GM19455 (cell line): ENCODE data around the gene FAM170A.

Experiments used
- ATAC-seq: cut with Tn5 transposase; IDR thresholded peaks from one replicate; pipeline ENCODE4 v1.9.1; 2021; ENCODE audit not compliant: unreplicated experiment

The FAM170A gene, protein sequence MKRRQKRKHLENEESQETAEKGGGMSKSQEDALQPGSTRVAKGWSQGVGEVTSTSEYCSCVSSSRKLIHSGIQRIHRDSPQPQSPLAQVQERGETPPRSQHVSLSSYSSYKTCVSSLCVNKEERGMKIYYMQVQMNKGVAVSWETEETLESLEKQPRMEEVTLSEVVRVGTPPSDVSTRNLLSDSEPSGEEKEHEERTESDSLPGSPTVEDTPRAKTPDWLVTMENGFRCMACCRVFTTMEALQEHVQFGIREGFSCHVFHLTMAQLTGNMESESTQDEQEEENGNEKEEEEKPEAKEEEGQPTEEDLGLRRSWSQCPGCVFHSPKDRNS

DNA sequence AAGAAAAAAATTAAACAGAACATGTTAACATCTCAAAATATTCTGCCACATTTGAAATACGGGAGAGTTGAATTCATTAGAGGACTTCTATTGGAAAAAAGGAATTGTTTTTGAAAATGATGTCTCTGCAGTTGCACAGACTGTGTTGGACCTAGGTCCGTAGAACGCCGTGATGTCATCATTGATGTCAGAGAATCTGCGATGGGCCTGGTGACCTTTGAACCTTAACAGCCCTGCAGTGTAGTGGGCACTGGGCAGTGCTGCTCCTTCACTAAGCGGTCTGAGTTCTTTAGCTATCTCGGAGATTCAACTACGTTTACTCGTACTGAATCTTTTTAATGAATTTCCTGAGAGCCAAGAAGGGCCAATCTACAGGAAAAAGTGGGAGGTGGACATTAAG is at the start of gene FAM170A:
FAM170A (plus strand) TSS at position 220 of the 400 bp plus-strand sequence. CDS start 211 bp downstream, outside the sequence.
- no peak for ATAC-seq

DNA sequence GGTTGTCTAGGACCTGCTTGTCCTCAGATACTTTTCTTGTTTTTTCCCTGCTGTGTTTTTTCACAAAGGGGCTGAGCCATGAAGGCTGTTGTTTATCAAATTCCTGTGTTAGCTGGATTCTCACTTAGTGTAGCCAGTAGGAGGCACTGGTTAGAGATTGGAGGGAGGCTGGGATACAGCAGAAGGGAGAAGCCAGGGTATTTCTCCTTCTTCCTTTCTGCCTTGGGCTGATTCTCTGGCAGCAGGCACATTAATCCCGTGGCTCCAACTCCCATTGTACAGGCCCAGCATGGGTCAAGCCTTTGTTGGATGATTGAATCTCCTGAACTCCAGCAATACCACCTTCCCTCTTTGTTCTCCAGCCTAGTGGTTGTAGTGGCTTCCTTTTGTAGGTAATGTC is 46.4 kb upstream of the FAM170A start:
- ATAC-seq: no peak

DNA sequence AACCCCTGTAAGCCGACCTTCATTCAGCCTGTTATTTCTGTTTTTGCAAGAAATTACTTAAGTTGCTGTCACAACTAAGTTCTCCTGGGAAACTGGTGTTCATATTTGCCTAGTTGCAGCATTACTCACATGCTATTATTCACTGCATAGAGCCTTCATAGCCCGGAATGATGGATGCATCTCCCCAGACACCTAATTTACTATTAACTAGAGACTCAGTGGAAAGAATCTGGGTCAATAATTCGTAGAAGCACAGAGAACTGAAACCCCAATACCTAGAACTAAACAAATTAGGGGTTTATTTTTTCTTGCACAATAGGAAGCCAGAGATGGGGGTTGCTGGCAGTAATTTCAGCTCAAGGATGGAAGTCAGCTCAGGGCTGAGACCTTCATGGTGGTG is 45.7 kb upstream of the FAM170A start:
- ATAC-seq: peak; percentile 47

DNA sequence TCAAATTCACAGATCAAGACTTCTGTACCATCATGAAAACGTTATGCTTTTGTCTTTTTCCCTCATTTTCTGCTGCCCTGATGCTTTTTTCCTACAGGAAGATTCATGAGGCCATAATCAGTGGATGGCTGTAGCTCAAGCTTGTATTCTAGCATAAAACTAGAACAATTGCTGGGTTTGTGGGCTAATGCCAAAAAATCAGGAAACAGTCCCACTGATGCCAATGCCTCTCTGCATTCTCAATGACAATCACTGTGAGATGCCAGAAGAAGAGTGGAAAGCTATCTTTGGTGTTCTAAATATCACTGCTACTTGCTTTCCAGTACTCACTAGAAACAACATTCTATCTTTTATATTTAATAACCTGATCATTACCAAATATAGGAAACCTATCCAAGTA is 33.3 kb upstream of the FAM170A start:
- ATAC-seq: no peak

DNA sequence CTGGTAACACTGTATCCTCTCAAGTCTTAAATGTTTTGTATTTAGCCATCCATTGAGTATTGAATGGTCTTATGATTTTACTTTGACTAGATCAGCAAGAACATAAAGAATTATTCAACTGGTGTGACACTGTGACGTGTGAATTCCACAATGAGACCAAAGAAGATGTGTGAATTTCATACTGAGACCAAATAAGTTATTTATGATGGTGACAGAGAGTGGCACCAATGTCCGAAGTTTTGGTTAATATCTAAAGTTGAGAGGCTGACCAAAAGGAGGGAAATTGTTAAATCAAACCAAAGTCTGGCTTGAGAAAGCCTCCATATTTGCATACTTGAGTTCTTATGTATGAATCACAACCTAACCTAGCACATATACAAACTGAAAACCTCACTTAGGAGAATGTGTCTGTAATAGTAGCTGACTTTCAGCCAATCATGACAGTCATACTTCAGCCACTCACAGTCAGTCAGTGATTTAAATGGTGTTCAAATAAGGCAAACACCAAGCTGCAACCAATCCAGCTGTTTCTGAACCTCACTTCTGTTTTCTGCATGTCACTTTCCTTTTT is 31.5 kb upstream of the FAM170A start:
- ATAC-seq: no peak

DNA sequence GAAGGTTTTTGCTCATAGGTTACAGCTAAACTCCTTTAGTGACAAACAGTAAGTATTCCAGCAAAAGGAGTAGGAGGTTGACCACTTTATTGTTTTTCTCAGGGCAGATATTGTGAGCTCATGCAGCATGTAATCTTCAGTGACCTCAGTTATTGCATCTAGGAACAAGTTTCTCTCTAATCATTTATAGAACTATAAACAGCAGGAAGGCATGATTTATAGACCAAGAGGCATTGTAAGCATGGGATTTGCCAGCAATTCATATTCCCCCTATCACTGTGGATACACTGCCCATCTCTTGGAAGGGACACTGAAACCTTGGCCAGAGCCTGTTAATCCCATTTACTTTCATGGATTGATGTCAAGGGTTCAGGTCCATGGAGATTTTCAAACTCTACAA is 15.4 kb upstream of the FAM170A start:
- no peak for ATAC-seq

DNA sequence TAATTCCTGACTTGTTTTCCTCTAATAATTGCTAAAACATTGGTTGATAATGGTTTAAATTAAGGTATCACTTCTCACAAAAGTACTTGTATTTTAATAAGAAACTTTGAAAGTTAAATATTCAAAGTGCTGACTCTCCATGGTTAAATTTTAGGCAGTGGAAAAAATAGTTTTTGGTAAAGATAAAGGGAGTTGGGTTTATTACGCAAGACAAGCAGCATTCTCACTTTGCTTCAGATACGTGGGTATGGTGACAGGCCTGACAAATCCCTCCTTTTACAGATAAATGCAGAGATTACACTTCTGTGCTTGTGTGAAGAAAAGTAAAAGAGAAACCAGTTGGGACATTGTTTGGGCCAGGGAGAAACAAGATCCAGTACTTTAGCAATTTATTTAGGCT is 14.5 kb upstream of the FAM170A start:
- ATAC-seq: no peak

DNA sequence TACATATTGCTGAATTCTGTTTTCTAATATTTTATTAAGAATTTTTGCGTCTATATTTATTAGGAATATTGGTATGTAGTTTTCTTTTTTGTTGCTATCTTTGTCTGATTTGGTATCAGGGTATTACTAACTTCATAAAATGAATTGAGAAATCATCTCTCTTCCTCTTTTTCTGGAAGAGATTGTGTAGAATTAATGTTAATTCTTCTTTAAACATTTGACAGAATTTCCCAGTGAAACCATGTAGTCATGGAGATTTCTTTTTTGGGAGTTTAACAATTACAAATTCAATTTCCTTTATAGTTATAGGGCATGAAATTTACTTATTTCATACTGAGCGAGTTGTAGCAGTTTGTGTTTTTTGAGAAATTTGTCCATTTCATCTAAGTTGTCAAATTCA is 3.3 kb upstream of the FAM170A start:
- no peak for ATAC-seq

DNA sequence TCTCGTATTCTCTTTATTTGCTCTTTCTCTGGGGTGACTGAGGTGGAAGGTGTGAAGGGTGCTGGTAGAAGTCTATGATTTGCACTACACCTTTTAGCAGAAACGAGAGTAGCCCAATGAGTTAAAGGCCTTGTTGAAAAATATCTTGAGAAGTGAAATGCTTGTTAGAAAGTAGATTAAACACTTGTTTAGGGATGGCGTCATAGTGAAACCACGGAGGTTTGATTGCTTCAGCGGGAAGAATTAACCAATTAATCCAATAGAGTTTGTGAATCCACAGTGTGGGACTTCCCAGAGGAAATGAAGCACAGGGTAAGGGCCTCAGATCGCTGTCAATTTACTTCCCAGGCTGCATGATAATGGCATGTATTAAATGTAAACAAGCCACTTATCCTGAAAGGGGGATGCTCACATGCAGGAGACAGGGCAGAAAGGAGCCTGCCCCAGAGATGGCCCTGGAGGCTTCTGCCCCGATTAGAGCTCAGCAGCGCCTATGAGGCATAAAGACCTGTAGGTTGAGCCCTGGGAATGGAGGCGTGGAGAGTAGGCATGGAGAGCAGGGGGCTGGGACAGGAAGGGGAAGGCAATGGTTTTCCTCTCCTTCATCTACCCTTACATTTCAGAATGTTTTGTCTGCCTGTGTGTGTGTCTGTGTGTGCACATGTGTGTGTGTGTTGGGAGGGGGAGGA is 1.5 kb downstream of the FAM170A start:
- no peak for ATAC-seq

DNA sequence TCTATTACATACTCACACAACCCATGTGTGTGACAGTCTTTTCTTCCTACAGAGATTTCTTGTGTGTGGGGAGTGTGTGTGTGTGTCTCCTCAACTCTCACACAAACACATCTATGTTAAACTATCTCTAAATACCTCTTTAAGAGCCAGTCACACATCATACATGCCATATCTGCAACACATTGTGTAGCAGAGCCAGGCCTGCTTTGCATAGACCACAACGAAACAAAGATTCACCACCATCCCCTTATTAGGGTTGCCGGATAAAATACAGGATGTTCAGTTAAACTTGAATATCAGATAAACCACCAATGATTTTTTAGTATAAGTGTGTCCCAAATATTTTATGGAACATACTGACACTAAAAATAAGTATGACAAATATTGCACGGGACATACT is 2.3 kb downstream of the FAM170A start:
- no peak for ATAC-seq

DNA sequence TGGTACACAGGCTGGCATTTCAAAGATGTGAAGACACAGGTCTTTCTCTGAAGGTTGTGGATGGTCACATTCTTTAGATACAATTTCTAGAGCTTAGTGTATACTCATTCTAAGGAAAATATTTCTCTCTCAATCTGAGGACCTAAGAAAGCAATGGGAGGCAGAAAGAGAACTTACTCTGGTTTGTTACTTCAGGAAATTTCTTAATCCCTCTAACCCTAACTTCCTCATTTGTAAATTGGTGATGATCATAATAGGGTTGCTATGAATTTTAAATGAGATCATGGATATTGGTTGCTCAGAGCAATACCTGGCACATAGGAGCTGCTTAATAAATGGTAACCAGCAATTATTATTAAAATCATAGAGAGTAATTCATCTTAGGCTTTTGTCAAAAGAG is 22.1 kb downstream of the FAM170A start:
- no peak for ATAC-seq

DNA sequence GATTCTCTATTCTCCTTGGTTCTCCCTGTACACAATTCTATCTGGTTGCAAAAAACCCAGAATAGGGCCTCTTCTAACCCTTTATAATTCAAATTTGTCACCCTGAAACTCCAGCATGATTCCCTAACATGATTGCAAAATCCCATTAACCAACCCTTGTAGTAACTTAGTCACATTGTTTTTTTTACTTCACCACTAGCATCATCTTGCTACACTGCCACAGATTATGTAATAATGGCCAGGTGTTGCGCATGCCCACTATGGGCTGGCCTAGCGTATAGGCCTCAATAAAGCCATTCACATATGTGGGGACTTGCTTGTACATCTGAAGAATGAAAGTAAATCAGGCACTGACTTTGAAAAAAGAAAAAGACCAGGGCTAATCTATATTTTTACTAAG is 25.7 kb downstream of the FAM170A start:
- ATAC-seq: no peak

DNA sequence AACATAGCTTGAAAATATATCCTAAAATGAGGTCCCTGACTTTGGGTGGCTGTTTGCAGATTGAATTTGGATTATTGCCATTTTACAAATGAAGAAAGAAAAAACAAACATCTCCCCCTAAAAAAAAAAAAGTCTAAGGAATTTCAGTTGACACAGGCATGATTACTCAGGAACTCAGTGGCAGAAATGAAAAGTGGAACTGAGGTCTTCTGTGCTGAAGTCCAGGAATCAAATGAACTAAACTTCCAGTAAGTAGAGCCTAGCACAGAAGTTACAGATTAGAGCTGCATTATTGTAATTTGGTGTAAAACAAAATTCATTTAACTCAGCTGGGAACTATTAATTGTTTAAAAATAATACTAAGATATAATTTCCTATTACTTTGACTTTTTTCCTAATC is 26.7 kb downstream of the FAM170A start:
- no peak for ATAC-seq

DNA sequence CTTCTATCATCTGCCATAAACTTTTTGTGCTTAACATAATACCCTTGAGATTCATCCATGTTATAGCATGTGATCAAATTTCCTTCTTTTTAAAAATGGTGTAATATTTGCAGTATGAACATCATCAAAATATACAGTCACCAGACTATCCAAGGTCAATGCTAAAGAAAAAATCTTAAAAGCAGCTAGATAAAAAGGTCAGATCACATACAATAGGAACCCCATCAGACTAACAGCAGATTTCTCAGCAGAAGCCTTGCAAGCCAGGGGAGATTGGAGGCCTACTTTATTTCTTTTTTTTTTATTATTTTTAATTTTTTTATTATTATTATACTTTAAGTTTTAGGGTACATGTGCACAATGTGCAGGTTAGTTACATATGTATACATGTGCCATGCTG is 37.2 kb downstream of the FAM170A start:
- no peak for ATAC-seq

DNA sequence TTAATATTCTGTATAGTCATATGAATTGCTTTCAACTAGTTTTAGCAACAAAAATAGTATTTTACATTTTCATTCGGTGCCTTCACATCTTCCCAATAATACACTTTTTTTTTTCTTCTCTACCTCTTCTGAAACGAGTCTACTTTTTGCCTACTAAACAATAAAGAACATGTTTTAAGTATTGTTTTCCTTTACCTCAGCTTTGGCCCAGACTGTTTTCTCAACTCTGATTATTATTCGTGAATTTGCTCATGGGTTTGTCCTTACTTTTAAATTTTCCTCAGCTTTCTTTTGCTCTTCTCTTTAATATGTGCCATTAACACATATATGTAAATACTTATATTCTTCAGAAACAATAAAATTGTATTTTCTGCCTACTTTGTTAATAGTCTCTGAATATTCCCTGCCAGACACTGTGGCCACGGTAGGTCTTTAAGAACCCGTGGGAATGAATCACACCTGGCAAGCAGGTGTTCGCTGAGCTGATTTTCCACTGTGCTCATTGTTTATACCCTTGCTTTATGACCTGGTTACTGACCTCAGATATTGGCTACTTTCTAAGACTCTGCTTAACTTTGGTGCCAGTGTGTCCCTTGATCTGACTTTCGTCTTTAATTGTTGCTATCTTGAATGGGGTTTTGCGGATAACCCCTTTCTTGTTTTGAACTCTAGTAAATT is 49.1 kb downstream of the FAM170A start:
- ATAC-seq: no peak

DNA sequence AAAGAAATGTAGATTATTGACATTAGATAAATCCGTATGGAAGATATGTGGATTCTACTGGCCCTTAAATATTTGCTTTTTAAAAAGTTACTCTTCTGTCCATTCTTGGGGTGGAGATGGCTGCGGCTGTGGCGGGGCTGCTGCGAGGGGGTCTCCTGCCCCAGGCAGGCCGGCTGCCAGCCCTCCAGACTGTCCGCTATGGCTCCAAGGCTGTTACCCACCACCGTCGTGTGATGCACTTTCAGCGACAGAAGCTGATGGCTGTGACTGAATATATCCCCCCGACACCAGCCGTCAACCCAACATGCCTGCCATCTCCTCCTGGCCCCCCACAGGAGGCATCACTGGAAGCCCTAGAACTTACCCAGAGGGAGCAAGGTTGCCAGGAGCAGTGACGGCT is 50.7 kb downstream of the FAM170A start:
- ATAC-seq: no peak

DNA sequence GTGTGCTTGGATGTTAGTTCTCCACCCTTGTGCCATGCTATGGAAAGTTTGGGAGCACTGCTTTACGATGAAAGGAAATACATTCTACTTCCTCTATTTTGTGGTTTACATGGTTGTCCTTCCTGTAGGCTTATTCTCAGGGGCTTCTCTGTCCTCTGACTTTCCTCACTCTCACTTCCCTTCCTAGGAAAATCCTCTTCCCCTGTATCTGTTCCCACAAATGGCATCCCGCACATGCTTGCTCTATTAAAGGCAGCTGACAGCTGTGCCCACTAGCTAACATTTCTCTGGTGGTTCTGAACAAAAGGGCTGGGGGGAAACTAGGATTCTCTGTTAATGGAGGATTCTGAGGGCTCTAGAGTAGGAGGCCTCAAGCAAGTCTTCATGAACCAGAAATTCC is 52.4 kb downstream of the FAM170A start:
- no peak for ATAC-seq

DNA sequence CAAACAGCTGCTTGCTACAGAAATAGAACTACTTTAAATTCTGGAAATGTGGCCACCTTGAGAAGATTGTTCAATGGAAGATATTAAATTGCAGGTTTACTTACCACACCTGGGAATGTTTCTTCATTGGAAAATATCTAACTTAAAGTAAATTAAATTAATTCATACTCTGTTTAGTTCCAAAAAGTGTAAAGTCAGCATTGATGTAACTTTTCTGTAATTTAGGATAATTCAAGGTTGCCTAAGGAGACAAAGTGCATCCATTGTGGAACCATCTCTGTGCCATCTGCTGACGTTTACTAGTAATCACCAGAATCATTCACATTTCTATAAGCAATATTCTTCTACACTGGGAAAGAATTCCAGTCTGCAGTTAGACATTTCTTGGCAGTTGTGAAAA is 53.0 kb downstream of the FAM170A start:
- no peak for ATAC-seq
